NCI-H1048 (cell line): ENCODE results near the gene HSFX3.
"Not testable (repeated sequence)": the region's sequence is repeated elsewhere in the genome, so short reads cannot be mapped to it uniquely, and the experiment has no call there.

Experiments
- DNase-seq: peaks from one replicate; lab custom pipeline; 2025; lab: John Stamatoyannopoulos, UW

Gene HSFX3

DNA sequence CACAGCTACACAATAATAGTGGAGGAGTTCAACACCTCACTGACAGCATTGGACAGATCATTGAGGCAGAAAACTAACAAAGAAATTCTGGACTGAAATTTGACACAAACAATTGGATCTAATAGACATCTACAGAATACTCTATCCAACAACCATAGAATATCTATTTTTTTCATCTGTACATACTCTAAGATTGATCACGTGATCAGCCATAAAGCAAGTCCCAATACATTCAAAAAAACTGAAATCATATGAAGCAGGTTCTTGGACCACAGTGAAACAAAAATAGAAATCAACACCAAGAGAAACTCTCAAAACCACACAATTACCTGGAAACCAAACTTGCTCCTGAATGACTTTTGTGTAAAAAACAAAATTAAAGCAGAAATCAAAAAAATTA, 32.4 kb downstream of the HSFX3 start:
- no peak for DNase-seq

DNA sequence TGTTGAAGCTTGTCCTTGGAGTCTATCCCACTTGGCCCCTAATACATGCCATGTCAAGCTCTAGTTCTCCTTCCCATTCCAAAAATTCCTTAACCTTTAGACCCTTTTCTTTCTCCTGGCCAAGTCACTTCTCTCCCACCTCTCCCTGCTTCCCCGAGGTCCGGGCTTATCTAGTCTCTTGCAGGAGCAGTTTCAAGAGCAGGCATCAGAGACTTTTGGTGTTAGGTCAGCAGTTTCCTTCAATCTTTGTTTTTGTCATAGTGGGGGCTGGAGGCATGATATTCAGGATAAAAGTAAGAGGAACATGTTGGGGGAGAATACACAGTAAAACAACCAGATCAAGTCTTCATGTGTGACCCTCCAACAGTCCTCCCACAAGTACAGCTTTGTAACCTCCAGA, 33.1 kb downstream of the HSFX3 start:
- no peak for DNase-seq

DNA sequence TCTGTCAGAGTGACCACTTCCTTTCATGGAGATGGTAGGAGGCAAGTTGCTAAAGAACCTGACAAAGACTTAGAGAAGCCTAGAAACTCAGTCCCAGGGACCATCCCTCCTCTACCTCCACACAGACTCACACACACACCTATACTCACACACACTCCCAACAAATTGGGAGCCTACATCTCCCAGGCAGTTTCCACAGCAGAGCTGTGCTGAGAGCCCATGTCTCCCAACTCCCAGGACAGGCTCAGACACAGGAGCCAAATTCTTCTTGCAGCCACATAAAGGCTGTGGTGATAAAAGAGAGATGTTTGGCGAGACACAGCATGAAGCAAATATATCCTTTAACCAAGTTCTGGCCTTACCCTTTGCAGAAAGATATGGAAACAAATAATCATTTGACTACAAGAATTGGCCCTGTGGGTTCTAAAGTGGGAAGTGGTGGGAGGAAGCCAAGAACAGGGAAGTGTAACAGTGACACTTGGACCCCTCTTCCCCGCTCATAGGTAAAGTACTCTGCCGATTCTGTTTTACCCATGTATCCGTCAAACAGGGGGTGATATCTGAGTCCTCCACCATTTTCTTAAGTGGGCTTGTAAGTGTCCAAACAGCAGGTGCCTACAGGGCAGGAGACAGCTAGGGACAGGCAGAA, 33.6 kb downstream of the HSFX3 start:
- no peak for DNase-seq

DNA sequence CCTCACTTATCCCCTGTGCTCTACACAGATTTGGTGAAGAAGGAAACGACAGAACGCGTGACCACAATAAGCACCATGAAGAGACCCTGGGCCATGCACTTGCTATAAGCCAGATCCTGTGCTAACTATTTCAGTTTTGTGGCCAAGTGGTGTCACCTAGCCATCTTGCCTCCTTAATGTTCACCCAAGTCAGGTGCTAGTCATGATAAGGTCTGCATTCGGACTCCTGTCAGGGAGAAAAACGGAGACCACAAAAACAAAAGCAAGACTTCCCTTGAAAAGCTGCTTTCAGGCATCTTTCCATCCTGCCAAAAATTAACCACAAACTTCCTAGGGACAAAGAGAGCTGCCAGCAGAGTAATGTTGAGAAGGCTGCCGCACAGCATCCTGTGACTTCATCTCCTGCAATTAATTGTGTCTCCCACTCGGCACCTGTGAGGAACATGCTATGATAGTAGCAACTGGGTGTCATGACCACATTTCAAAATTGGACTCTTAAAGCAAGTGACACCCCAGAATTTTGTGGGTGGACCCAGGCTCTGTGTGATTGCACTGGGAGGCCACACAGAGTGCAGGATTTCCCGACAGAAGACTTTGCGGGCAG, 35.8 kb downstream of the HSFX3 start:
- DNase-seq = no peak

DNA sequence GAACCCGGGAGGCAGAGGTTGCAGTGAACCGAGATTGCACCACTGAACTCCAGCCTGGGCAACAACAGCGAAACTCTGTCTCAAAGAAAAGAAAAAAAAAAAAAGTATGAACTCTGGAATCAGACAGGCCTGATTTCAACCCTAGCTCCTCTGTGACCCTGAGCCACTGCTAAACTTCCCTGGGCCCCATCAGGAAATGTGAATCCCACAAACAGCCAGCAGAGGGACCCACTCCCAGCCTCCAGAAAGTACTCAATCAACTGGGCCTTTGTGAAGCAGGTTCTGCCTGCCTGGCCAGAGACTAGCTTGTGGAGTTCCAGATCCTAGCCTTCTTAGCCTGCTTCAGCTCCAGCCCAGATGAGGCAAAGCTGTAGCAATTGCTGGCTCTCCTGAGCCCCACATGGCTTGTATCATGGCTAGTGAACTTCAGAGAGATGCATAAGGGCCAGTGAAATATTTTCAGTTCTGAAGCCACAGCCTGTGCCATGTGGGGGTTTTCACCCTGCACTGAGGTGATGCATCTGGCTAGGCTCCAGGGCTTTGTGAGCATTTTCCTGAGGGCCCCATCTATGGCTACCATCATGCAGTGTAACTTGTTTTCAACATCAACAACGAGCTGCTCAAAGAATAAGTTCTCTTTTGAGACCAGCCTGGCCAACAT, 37.4 kb downstream of the HSFX3 start:
- DNase-seq = peak; percentile 1

DNA sequence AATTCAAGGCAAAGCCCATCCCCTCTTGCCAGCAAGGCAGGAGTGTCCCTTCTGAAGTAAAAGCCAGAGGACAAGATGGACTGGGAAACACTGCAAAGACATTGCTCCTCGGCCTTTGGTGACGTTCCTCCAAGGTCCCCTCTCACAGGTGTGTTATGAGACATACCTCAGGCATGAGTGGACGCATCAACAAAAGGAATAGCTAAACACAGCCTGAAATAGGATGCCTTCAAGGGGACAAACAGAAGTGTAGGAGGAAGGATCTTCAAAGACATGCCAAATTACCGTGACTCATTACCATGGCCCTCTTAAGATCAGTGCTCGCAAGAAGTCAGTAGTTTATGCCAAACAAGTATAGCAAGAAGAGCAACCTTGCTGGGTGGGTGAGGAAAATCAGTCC, 38.6 kb downstream of the HSFX3 start:
- DNase-seq = no peak

DNA sequence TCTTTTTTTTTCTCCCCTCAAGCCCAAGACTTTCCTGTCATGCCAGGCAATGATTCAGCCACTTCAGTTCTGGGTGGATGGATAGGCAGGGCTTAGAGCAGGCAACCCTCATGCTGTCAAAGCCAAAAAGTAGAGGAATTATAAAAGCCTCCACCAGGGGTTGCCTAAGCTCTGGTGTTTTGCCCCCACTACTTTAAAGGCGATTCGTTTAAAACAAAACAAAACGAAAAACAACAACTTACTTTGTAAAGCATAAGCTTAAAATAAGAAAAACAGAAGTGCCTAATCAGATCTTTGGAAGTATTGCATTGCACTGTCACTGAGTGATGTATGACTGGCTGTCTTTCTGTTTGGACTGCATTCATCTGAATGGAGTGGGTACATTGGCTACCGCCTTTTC, 39.3 kb downstream of the HSFX3 start:
- no peak for DNase-seq

DNA sequence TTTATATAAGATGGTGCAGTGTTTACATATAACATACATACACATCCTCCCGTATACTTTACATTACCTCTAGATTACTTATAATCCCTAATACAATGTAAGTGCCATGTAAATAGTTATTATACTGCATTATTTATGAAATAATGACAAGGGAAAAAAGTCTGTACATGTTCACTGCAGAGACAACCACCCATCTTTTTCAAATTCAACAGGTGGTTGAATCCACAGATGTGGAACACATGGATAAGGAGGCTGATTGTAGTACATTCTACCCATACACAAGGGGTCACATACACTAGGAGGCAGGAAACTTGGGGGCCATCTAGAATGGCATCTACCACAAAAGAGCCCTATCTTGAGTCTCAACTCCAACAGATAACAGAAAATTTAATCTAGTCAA, 41.3 kb downstream of the HSFX3 start:
- DNase-seq = no peak

DNA sequence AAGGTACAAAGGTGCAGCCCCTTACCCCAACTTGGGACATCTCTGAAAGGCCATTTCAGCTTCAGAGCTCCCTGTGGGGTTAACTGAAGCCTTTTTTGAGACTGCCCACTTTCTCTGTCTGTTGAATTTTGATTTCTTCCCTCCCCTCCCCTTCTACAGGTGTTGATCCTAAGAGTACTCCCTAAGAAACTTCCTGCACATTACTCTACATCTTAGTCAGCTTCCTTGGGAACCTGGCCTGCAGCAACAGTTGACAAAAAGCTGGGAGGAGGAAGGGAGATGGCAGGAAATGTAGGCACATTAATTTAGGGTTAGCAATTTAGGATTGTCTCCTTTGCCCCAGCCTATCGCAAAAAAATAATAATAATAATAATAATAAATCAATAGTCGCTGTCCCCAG, 43.4 kb downstream of the HSFX3 start:
- no peak for DNase-seq

DNA sequence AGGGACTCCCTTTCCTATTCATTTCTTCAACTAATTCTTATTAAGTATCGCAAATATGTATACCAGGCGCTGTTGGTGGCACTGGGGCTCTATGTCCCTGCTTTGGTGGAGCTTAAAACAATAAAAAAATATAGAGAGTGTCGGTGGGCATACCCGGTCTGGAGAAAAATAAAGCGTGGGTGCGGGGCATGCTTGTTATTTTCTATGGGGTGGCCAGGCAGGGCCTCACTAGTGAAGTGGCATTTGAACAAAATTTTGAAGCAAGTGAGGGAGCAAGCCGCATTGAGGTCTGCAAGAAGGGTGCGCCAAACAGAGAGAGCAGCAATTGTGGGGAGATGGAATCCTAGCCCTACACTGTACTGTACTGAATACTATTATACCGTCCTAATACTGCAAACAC, 44.1 kb downstream of the HSFX3 start:
- no peak for DNase-seq

DNA sequence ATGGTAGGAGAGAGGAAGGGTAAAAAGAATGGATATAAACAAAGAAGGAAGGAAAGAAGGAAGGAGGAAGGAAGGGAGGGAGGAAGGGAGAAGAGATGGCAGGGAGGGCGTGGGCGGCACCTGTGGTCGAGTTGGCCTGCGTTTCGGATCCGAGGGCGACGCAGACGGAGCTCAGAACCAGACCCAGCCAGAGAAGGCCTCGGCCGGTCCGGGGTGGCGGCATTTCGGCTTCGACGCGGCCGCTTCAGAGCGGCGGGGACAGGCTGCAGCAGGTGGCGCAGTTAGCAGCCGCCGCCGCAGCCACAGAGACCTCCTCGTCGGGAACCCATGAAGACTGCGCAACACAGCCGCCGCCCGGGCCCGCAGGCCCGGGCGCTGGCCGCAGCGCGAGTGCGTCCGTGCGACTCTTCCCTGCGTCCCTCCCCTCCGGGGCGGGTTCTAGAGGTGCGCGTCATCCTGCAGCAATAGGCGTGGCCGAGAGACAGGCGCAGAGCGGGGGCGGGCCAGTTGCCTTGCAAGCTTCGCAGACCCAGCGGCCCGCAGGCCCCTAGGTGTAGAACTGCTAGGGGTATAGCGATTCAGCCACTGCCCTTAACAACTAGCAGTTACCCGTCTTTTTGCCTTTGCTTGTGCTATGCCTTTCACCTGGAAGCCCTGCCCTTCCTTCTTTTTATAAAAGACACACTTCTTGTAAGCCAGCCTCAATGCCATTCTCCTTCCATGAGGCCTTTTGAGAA, 44.6 kb downstream of the HSFX3 start, which contains the start of gene IDS:
TSS of gene IDS (minus strand) at position 392 of the 737 bp plus-strand sequence. CDS start at position 223, 169 bp downstream.
- peak; percentile 68 for DNase-seq

DNA sequence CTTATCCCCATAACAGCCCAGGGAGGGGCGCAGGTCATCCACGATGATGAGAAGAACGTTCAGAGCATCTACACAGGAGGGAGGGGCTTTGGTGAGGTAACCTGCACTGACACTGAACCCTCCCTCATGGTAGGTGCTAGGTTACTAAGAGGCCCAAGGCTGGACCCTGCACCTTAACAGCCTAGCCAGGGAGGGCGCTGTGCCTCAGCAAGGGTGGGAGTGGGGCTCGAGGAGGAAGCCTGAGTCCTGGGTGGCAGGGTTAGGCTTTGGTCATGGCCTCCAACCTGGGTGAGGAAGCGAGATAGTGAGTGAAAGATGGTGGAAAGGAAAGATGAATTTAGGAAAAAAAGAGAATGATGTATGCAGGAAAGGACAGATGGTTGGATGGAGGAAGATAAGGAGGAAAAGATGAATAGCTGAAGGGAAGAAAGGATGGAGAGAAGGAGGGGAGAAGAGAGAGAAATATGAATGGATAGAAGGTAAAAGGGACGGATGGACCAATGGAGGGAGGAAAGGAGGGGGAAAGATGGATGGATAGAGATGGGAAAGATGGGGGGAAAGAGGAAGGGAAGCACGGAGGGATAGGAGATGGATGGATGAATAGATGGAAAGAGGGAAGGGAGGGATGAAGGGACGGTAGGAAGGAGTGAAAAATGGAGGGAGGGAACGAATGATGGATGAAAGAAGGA, 45.4 kb downstream of the HSFX3 start:
- DNase-seq = no peak

DNA sequence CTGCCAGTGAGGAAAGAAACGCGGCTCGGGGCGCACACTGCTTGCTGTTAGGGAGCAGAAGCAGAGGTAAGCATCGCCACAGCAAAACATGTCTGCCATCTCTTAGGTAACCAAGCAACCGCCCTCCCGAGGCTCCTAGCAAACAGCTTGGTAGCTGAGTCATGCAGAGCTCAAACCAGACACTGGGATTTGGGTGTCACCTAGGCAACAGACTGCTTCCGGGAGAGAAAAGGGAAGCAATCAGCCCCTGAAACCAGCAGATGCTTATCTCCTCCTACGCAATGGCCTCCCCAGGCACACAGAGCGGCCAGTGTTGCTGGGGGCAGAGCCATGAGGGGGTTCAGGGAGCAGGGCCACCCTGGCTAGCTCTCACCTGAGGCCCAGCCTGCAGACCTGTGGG, 46.3 kb downstream of the HSFX3 start:
- DNase-seq = not testable (repeated sequence)

DNA sequence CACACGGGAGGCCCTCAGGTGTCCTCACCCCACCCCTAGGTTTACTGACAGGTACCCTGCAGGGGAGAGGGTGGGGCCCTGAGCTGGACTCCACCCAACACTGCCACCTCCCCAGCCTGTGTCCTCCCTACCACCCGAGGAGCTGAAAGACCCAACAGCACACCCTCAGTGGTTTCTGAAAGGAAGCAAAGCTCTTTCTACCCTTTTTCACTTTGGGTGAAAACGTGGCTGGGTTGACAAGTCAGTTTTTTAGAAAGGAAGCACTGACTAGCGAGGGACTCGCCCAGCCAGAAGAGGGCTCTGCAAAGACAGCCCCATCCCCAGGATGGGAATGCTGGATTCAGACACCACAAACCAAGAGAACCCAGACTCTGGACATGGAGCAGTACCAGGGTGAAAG, 46.8 kb downstream of the HSFX3 start:
- not testable (repeated sequence) for DNase-seq

DNA sequence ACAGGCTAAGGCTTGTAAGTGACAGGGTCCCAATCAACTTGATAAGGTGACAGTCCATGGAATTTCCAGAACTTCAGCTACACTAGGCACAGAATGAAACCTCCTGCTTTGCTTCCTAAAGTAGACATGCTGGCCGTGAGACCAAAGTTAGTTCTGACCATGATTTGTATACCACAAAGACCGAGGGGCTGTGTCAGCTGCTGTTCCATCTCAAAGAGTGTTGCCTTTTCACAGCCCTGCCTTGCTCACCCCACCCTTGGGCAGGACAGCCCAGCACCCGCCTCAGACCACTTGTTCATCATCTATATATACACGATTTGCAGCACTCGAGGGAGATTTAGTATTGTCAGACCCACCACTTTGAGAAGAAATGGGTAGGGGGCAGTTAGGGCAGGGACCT, 50.0 kb downstream of the HSFX3 start:
- no peak for DNase-seq

DNA sequence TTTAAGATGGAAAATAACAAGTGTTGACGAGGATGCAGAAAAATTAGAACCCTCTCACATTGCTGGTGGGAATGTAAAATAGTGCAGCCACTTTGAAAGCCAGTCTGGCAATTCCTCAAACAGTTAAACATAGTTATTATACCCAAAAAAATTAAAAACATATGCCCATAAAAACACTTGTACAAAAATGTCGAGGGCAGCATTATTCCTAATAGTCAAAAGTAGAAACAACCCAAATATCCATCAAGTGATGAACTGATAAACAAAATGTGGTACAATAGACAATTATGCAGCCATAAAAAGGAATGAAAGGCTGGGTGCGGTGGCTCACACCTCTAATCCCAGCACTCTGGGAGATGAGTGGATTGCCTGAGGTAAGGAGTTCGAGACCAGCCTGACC, 51.0 kb downstream of the HSFX3 start:
- DNase-seq = no peak
